HG03575 (cell line): Measurements from ENCODE around the gene CD44.

Source experiments
- ATAC-seq: cut with Tn5 transposase; IDR thresholded peaks from one replicate; pipeline ENCODE4 v1.9.1; 2021; ENCODE audit not compliant: unreplicated experiment, insufficient number of reproducible peaks, low FRiP score; ENCODE audit errors: extremely low read depth

CD44 gene

GRCh38 chr11:35190804-35191348 is 51.9 kb downstream of the CD44 start:
- ATAC-seq, result no peak

- ATAC-seq, result no peak
Observed at GRCh38 chr11:35192347-35192746, 53.4 kb downstream of the CD44 start.

- ATAC-seq, result no peak
Observed at GRCh38 chr11:35193767-35194166, 54.8 kb downstream of the CD44 start.

- no peak for ATAC-seq
Observed at GRCh38 chr11:35197292-35197691, 58.3 kb downstream of the CD44 start.

- no peak for ATAC-seq
Observed at GRCh38 chr11:35200811-35201341, 61.9 kb downstream of the CD44 start.

GRCh38 chr11:35204614-35205013 is 65.6 kb downstream of the CD44 start:
- no peak for ATAC-seq

- no peak for ATAC-seq
Observed at GRCh38 chr11:35206616-35207015, 67.6 kb downstream of the CD44 start.

- no peak for ATAC-seq
Observed at GRCh38 chr11:35207471-35208403, 68.8 kb downstream of the CD44 start.

GRCh38 chr11:35208795-35209194 is 69.8 kb downstream of the CD44 start:
- ATAC-seq, result no peak

- no peak for ATAC-seq
Observed at GRCh38 chr11:35210876-35211546, 72.0 kb downstream of the CD44 start.

- ATAC-seq, result no peak
Observed at GRCh38 chr11:35211952-35212351, 73.0 kb downstream of the CD44 start.

- no peak for ATAC-seq
Observed at GRCh38 chr11:35214226-35214770, 75.3 kb downstream of the CD44 start.

- ATAC-seq, result no peak
Observed at GRCh38 chr11:35214792-35215193, 75.8 kb downstream of the CD44 start.

GRCh38 chr11:35215945-35216344 is 77.0 kb downstream of the CD44 start:
- no peak for ATAC-seq

GRCh38 chr11:35216962-35217678 is 78.1 kb downstream of the CD44 start:
- ATAC-seq, result no peak

GRCh38 chr11:35218956-35219355 is 80.0 kb downstream of the CD44 start:
- ATAC-seq, result no peak

GRCh38 chr11:35223371-35223796 is 84.4 kb downstream of the CD44 start:
- no peak for ATAC-seq

GRCh38 chr11:35223991-35224390 is 85.0 kb downstream of the CD44 start:
- no peak for ATAC-seq
